Panc1 (cell line): ENCODE results near the gene SCAANT1. TPM values are rescaled to one million over a fixed set of nuclear protein-coding genes. Genes with fewer than 3 reads are reported as not detected.

Experiments used
- ATAC-seq: fragments of 200-7000 bp; cut with Tn5 transposase; 2 replicates; pipeline ENCODE4 v1.9.1; 2020; ENCODE audit warnings: mild to moderate bottlenecking, moderate library complexity
- BruUV-seq: library from RNA; stranded (reverse); fragments of 400-500 nt; replicated peaks from 2 replicates; lab custom pipeline; 2021; lab: Mats Ljungman, UMichigan
- CTCF ChIA-PET: fragments of 300-600 bp; sonication (Branson Sonifier 250); formaldehyde crosslinking; loops from one replicate; lab custom pipeline; 2022; ENCODE audit warnings: antibody characterized with exemption; lab: Charles Lee
- POLR2A ChIA-PET: fragments of 300-600 bp; sonication (Branson Sonifier 250); formaldehyde crosslinking; loops from one replicate; lab custom pipeline; 2022; ENCODE audit warnings: antibody characterized with exemption; lab: Charles Lee
- DNase-seq: peaks from one replicate; pipeline ENCODE4 v3.0.0-alpha.2; 2010; ENCODE audit warnings: low read depth, low spot score
- H3K27ac ChIP-seq: 2 replicates; pipeline ENCODE4 v1.5.1; 2011; ENCODE audit warnings: mild to moderate bottlenecking, low read length, inconsistent platforms
- H3K27me3 ChIP-seq: fragments of 200-500 bp; sonication (Bioruptor generic); 2 replicates; pipeline ENCODE4 v1.6.0; 2014; ENCODE audit warnings: low read length, inconsistent platforms; ENCODE audit not compliant: control insufficient read depth, insufficient read depth
- H3K36me3 ChIP-seq: fragments of 200-500 bp; sonication (Bioruptor generic); 2 replicates; pipeline ENCODE4 v1.5.1; 2014; ENCODE audit warnings: inconsistent platforms, mild to moderate bottlenecking, low read length, moderate library complexity; ENCODE audit not compliant: control insufficient read depth, insufficient read depth
- H3K4me1 ChIP-seq: 2 replicates; pipeline ENCODE4 v1.5.1; 2011; ENCODE audit warnings: inconsistent platforms, mild to moderate bottlenecking, low read length, moderate library complexity; ENCODE audit not compliant: control insufficient read depth, insufficient read depth
- H3K4me3 ChIP-seq, 2 experiments: 2 replicates each; pipeline ENCODE4 v1.5.1; 2011 to 2012; ENCODE audit warnings: low read depth in 2 of 2, low read length in 2 of 2, mild to moderate bottlenecking in 2 of 2, inconsistent platforms in 1 of 2, moderate library complexity in 1 of 2
- H3K9me3 ChIP-seq: fragments of 200-500 bp; sonication (Bioruptor generic); 2 replicates; pipeline ENCODE4 v1.5.1; 2014; ENCODE audit warnings: low read depth, mild to moderate bottlenecking, inconsistent platforms, low read length, moderate library complexity; ENCODE audit not compliant: control insufficient read depth, insufficient read depth
- POLR2AphosphoS5 ChIP-seq: IDR thresholded peaks from 2 replicates; pipeline ENCODE4 v1.6.1; 2012; ENCODE audit warnings: mild to moderate bottlenecking, low read depth, low read length, moderate library complexity
- SIN3A ChIP-seq: IDR thresholded peaks from 2 replicates; pipeline ENCODE4 v1.6.1; 2012; ENCODE audit warnings: low read depth, mild to moderate bottlenecking, low read length, moderate library complexity, borderline replicate concordance; ENCODE audit not compliant: insufficient read depth
- TCF7L2 ChIP-seq: IDR thresholded peaks from 2 replicates; pipeline ENCODE4 v1.6.1; 2011; ENCODE audit warnings: mild to moderate bottlenecking, low read depth, low read length, inconsistent platforms
- in situ Hi-C: cut with HindIII; loops from 2 replicates; pipeline ENCODE4 v1.10.0; 2016; ENCODE audit warnings: low sequenced_read_pairs, low pct_unique_long_range_greater_than_20kb
- intact Hi-C: fragments of 100-400 bp; cut with micrococcal nuclease; formaldehyde crosslinking; loops from one replicate; pipeline ENCODE4 v1.10.0; 2022; ENCODE audit not compliant: unreplicated experiment
- total RNA-seq: library from RNA; stranded (reverse); gene quantifications from one replicate; pipeline ENCODE4 v1.2.1, GENCODE V29; 2021; ENCODE audit not compliant: unreplicated experiment
- TF ChIP-seq, protein P1 (sequence below): fragments of 450-650 bp; IDR thresholded peaks from 2 replicates; pipeline ENCODE4 v1.5.1; 2017; ENCODE audit warnings: mild to moderate bottlenecking
- TF ChIP-seq, protein P2 (sequence below), 2 experiments: IDR thresholded peaks; 2 replicates each; pipeline ENCODE4 v1.6.1; 2011 to 2012; ENCODE audit warnings: low read depth in 2 of 2, control low read depth in 1 of 2, low read length in 1 of 2, mild to moderate bottlenecking in 1 of 2, moderate library complexity in 1 of 2; ENCODE audit not compliant: insufficient read depth in 1 of 2

SCAANT1 gene
- total RNA-seq, 1 experiment from 2014 or later, result not detected

DNA sequence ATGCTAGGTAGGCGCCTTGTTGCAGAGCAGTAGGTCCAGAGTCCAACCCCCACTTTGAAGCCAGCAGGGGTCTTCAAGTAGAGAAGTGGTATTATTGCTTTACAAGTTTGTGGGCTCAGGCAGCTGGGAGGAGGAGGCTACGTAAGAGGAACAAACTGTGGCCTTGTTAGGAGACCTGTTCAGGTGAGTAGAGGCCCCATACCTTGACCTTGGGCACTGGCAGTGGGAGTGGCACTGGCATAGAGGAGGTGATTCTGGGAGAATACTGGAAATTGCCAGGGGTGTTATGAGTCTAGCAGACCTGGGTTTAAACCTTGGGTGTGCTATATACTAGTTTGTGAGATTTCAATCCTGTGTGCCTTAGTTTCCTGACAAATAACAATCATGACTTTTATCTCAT, 34.6 kb upstream of the SCAANT1 start:
- H3K4me1 ChIP-seq, result no peaks in the 10 kb centered on the region
- BruUV-seq, result no TSS peak
- in situ Hi-C loops (no loop called here), intact Hi-C loops (no loop called here)
- no peaks in the 10 kb centered on the region for H3K27me3 ChIP-seq
- ATAC-seq (no peak), DNase-seq (no peak)
- no peaks in the 10 kb centered on the region for H3K9me3 ChIP-seq
- CTCF ChIA-PET, result no interaction called here
- H3K27ac ChIP-seq, result no peak overlapping the region
- TF ChIP-seq, protein P1, sequence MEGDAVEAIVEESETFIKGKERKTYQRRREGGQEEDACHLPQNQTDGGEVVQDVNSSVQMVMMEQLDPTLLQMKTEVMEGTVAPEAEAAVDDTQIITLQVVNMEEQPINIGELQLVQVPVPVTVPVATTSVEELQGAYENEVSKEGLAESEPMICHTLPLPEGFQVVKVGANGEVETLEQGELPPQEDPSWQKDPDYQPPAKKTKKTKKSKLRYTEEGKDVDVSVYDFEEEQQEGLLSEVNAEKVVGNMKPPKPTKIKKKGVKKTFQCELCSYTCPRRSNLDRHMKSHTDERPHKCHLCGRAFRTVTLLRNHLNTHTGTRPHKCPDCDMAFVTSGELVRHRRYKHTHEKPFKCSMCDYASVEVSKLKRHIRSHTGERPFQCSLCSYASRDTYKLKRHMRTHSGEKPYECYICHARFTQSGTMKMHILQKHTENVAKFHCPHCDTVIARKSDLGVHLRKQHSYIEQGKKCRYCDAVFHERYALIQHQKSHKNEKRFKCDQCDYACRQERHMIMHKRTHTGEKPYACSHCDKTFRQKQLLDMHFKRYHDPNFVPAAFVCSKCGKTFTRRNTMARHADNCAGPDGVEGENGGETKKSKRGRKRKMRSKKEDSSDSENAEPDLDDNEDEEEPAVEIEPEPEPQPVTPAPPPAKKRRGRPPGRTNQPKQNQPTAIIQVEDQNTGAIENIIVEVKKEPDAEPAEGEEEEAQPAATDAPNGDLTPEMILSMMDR, result no peak
- TF ChIP-seq POLR2AphosphoS5, result no peak
- TF ChIP-seq, protein P2, sequence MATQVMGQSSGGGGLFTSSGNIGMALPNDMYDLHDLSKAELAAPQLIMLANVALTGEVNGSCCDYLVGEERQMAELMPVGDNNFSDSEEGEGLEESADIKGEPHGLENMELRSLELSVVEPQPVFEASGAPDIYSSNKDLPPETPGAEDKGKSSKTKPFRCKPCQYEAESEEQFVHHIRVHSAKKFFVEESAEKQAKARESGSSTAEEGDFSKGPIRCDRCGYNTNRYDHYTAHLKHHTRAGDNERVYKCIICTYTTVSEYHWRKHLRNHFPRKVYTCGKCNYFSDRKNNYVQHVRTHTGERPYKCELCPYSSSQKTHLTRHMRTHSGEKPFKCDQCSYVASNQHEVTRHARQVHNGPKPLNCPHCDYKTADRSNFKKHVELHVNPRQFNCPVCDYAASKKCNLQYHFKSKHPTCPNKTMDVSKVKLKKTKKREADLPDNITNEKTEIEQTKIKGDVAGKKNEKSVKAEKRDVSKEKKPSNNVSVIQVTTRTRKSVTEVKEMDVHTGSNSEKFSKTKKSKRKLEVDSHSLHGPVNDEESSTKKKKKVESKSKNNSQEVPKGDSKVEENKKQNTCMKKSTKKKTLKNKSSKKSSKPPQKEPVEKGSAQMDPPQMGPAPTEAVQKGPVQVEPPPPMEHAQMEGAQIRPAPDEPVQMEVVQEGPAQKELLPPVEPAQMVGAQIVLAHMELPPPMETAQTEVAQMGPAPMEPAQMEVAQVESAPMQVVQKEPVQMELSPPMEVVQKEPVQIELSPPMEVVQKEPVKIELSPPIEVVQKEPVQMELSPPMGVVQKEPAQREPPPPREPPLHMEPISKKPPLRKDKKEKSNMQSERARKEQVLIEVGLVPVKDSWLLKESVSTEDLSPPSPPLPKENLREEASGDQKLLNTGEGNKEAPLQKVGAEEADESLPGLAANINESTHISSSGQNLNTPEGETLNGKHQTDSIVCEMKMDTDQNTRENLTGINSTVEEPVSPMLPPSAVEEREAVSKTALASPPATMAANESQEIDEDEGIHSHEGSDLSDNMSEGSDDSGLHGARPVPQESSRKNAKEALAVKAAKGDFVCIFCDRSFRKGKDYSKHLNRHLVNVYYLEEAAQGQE (IDR thresholded peaks at IDR 0.05; ENCODE audit: insufficient read depth in 1 of 2, low read depth in 2 of 2, low read length in 1 of 2), result no peak
- no peaks in the 10 kb centered on the region for H3K36me3 ChIP-seq
- no peak overlapping the region for H3K4me3 ChIP-seq
- POLR2A ChIA-PET, result no interaction called here

DNA sequence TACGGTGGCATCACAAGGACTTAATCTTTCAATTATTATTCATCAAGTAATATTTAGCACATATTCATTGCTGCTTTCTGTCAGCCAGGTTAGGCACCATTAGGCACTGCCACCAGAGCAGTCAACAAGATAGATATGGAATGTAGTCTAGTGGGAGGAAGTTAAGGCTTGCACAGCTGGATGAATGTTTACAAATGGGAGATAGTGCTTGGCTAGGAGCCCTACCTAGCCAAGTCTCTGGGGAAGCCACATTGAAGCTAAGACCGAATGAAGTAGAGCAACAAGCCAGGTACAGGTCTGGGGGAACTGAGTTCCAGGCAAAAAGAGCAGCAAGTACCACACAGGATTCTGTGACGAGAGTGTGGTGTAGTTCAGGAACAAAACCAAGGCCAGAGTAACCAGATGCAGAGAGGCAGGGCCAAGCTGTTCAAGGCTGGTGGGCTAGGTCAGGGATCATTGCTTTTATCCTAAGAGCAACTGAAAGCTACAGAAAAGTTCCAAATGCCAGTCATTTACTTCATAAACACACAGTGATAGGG, 33.4 kb upstream of the SCAANT1 start:
- ChIA-PET CTCF (no interaction called here), POLR2A (no interaction called here)
- no peak for ATAC-seq
- H3K36me3 ChIP-seq, result no peaks in the 10 kb centered on the region
- no peak for DNase-seq
- no peak for TF ChIP-seq POLR2AphosphoS5
- TF ChIP-seq, protein P2 (IDR thresholded peaks at IDR 0.05; ENCODE audit: insufficient read depth in 1 of 2, low read depth in 2 of 2, low read length in 1 of 2), result no peak
- TF ChIP-seq SIN3A, result no peak
- TF ChIP-seq, protein P1, result no peak
- no peak for TF ChIP-seq TCF7L2
- intact Hi-C loops (no loop called here), in situ Hi-C loops (no loop called here)
- H3K4me3 ChIP-seq, result no peak overlapping the region
- BruUV-seq, result no TSS peak
- no peaks in the 10 kb centered on the region for H3K4me1 ChIP-seq
- H3K9me3 ChIP-seq, result no peaks in the 10 kb centered on the region
- no peaks in the 10 kb centered on the region for H3K27me3 ChIP-seq
- no peak overlapping the region for H3K27ac ChIP-seq
